H1 (cell line): Measurements from ENCODE around the gene ADSS2. TPM values are rescaled to one million over a fixed set of nuclear protein-coding genes. Genes with fewer than 3 reads are reported as not detected.

Source experiments
- CTCF ChIA-PET: fragments of 300-600 bp; sonication (Branson Sonifier 250); formaldehyde crosslinking; loops from one replicate; lab custom pipeline; 2021; ENCODE audit not compliant: partially characterized antibody; lab: Charles Lee
- POLR2A ChIA-PET: fragments of 300-600 bp; sonication (Branson Sonifier 250); formaldehyde crosslinking; loops from one replicate; lab custom pipeline; 2021; ENCODE audit warnings: inconsistent platforms; ENCODE audit not compliant: partially characterized antibody; lab: Charles Lee
- DNase-seq, 2 experiments: peaks; one replicate each; pipeline versions ENCODE4 v3.0.0 to v3.0.0-alpha.2; 2010 to 2022; ENCODE audit warnings: low spot score in 2 of 2, low read depth in 1 of 2, mixed read lengths in 1 of 2
- FAIRE-seq: peaks from 2 replicates; lab custom pipeline; 2011; peaks lifted over from hg19 to GRCh38; lab: Jason Lieb, UNC
- H2AFZ ChIP-seq: 2 replicates; pipeline ENCODE4 v1.8.1; 2012; ENCODE audit warnings: low read length, inconsistent platforms
- H2AK5ac ChIP-seq: 2 replicates; pipeline ENCODE4 v1.6.1; 2013; ENCODE audit warnings: low read depth, low read length
- H2BK120ac ChIP-seq: replicated peaks from 2 replicates; pipeline ENCODE3; 2013; ENCODE audit warnings: low read depth, low read length, inconsistent platforms
- H2BK12ac ChIP-seq: 2 replicates; pipeline ENCODE4 v1.6.1; 2013; ENCODE audit warnings: low read depth, low read length
- H2BK15ac ChIP-seq: 2 replicates; pipeline ENCODE4 v1.6.1; 2013; ENCODE audit warnings: low read length
- H2BK20ac ChIP-seq: 2 replicates; pipeline ENCODE4 v1.6.1; 2013; ENCODE audit warnings: low read length
- H2BK5ac ChIP-seq: 2 replicates; pipeline ENCODE4 v1.6.1; 2013; ENCODE audit warnings: low read depth, low read length
- H3K14ac ChIP-seq: 2 replicates; pipeline ENCODE4 v1.6.1; 2013; ENCODE audit warnings: inconsistent platforms; ENCODE audit not compliant: insufficient read length
- H3K18ac ChIP-seq: 2 replicates; pipeline ENCODE4 v1.6.1; 2013; ENCODE audit warnings: low read length; ENCODE audit errors: extremely low read depth
- H3K23ac ChIP-seq: 2 replicates; pipeline ENCODE4 v1.6.1; 2013; ENCODE audit warnings: inconsistent platforms; ENCODE audit not compliant: insufficient read length
- H3K23me2 ChIP-seq: 2 replicates; pipeline ENCODE4 v1.6.1; 2013; ENCODE audit warnings: low read depth, low read length
- H3K27ac ChIP-seq: 2 replicates; pipeline ENCODE4 v1.6.1; 2011; ENCODE audit warnings: low read depth, low read length, inconsistent platforms
- H3K27me3 ChIP-seq, 4 experiments: replicated peaks in 1 of 4; 1 replicate in 1 of 4; 2 replicates in 3 of 4; pipeline versions ENCODE4 v1.6.1 to v1.8.1; 2011 to 2013; ENCODE audit warnings: low read length in 3 of 4, mild to moderate bottlenecking in 3 of 4, inconsistent platforms in 2 of 4, mixed read lengths in 2 of 4, moderate library complexity in 1 of 4; ENCODE audit not compliant: control insufficient read depth in 3 of 4, insufficient read depth in 3 of 4; ENCODE audit errors: extremely low read depth in 1 of 4
- H3K36me3 ChIP-seq, 4 experiments: 2 replicates each; pipeline versions ENCODE4 v1.6.1 to v1.8.1; 2011 to 2013; ENCODE audit warnings: mild to moderate bottlenecking in 4 of 4, low read length in 3 of 4, moderate library complexity in 2 of 4, control low read depth in 1 of 4, inconsistent platforms in 1 of 4; ENCODE audit not compliant: insufficient read depth in 4 of 4, control insufficient read depth in 2 of 4
- H3K4ac ChIP-seq: replicated peaks from 2 replicates; pipeline ENCODE3; 2013; ENCODE audit warnings: low read length, low read depth, mixed read lengths, inconsistent platforms; ENCODE audit not compliant: insufficient read length
- H3K4me1 ChIP-seq, 4 experiments: replicated peaks in 1 of 4; 1 replicate in 1 of 4; 2 replicates in 3 of 4; pipeline versions ENCODE4 v1.6.1 to v1.8.1; 2011 to 2013; ENCODE audit warnings: low read length in 3 of 4, inconsistent platforms in 2 of 4, mixed read lengths in 1 of 4; ENCODE audit not compliant: insufficient read depth in 4 of 4, control insufficient read depth in 3 of 4
- H3K4me2 ChIP-seq, 2 experiments: 2 replicates each; pipeline versions ENCODE4 v1.6.1 to v1.8.1; 2011 to 2013; ENCODE audit warnings: low read depth in 2 of 2, low read length in 2 of 2, control low read depth in 1 of 2, inconsistent platforms in 1 of 2, mild to moderate bottlenecking in 1 of 2; ENCODE audit not compliant: insufficient read depth in 1 of 2
- H3K4me3 ChIP-seq, 4 experiments: fragments of 200-600, 300-600 bp in 1 of 4; sonication (generic), shearing (Covaris generic), sonication (Bioruptor Twin) in 1 of 4; 2 replicates each; pipeline versions ENCODE4 v1.5.1 to v1.8.1; 2011 to 2016; ENCODE audit warnings: low read length in 4 of 4, low read depth in 3 of 4, control low read depth in 2 of 4, inconsistent platforms in 2 of 4, mild to moderate bottlenecking in 2 of 4, mixed read lengths in 1 of 4, moderate library complexity in 1 of 4; ENCODE audit not compliant: insufficient read depth in 2 of 4; ENCODE audit errors: extremely low read depth in 1 of 4
- H3K56ac ChIP-seq: replicated peaks from 2 replicates; pipeline ENCODE3; 2013; ENCODE audit warnings: low read depth, mild to moderate bottlenecking, mixed read lengths, low read length, inconsistent platforms; ENCODE audit not compliant: insufficient read length
- H3K79me1 ChIP-seq: 2 replicates; pipeline ENCODE4 v1.6.1; 2013; ENCODE audit warnings: low read depth, low read length, control low read depth
- H3K79me2 ChIP-seq, 2 experiments: 2 replicates each; pipeline versions ENCODE4 v1.6.1 to v1.8.1; 2012 to 2013; ENCODE audit warnings: low read length in 2 of 2, mild to moderate bottlenecking in 2 of 2, inconsistent platforms in 1 of 2; ENCODE audit not compliant: insufficient read depth in 2 of 2, control insufficient read depth in 1 of 2
- H3K9ac ChIP-seq, 4 experiments: replicated peaks in 1 of 4; 1 replicate in 1 of 4; 2 replicates in 3 of 4; pipeline versions ENCODE4 v1.6.1 to v1.8.1; 2011 to 2013; ENCODE audit warnings: low read depth in 3 of 4, low read length in 3 of 4, control low read depth in 2 of 4, mild to moderate bottlenecking in 2 of 4, moderate library complexity in 2 of 4, inconsistent platforms in 1 of 4; ENCODE audit errors: extremely low read depth in 1 of 4
- H3K9me3 ChIP-seq, 2 experiments: 2 replicates each; pipeline versions ENCODE4 v1.6.1 to v1.8.1; 2012 to 2013; ENCODE audit warnings: mild to moderate bottlenecking in 2 of 2, moderate library complexity in 2 of 2, control low read depth in 1 of 2, inconsistent platforms in 1 of 2, low read depth in 1 of 2, low read length in 1 of 2, mixed read lengths in 1 of 2; ENCODE audit not compliant: insufficient read depth in 2 of 2
- H4K20me1 ChIP-seq, 2 experiments: replicated peaks in 1 of 2; 2 replicates each; pipeline versions ENCODE3 to v1.8.1; 2011 to 2013; ENCODE audit warnings: inconsistent platforms in 2 of 2, low read length in 2 of 2, mild to moderate bottlenecking in 1 of 2; ENCODE audit not compliant: insufficient read depth in 2 of 2, control insufficient read depth in 1 of 2
- H4K5ac ChIP-seq: 2 replicates; pipeline ENCODE4 v1.6.1; 2013; ENCODE audit warnings: low read length, low read depth, mixed read lengths, inconsistent platforms; ENCODE audit not compliant: insufficient read length
- H4K8ac ChIP-seq: 2 replicates; pipeline ENCODE4 v1.8.0; 2013; ENCODE audit warnings: mild to moderate bottlenecking, moderate library complexity, low read length, inconsistent platforms; ENCODE audit not compliant: insufficient read depth; ENCODE audit errors: extremely low read depth
- H4K91ac ChIP-seq: replicated peaks from 2 replicates; pipeline ENCODE3; 2013; ENCODE audit warnings: low read length, mixed read lengths, inconsistent platforms; ENCODE audit not compliant: insufficient read length
- POLR2A ChIP-seq, 2 experiments: IDR thresholded peaks; 1 replicate in 1 of 2; 2 replicates in 1 of 2; pipeline ENCODE4 v1.6.1; 2011; ENCODE audit warnings: low read depth in 2 of 2, low read length in 2 of 2, mild to moderate bottlenecking in 2 of 2; ENCODE audit errors: control extremely low read depth in 1 of 2
- SP4 ChIP-seq: IDR thresholded peaks from 2 replicates; pipeline ENCODE4 v1.6.1; 2012; ENCODE audit warnings: low read length, inconsistent platforms
- polyA plus RNA-seq, 7 experiments: library from polyadenylated mRNA; depleted of rRNA in 3 of 7; stranded (reverse) in 5 of 7; unstranded in 2 of 7; fragments of >200 nt in 5 of 7; fragments of 200-250 nt in 2 of 7; gene quantifications; 1 replicate in 5 of 7; 2 replicates in 1 of 7; 4 replicates in 1 of 7; pipeline versions ENCODE4 v1.2.1 to v1.2.3, GENCODE V29; 2011 to 2013; ENCODE audit warnings: missing spikeins in 2 of 7, mixed read lengths in 2 of 7
- total RNA-seq: library from RNA; stranded (reverse); fragmentation: NEBNext Ultra II Directional; extraction: Animal tissue kit (Norgen Biotek cat#: 25700); gene quantifications from 2 replicates; pipeline ENCODE4 v1.2.1, GENCODE V29; 2021

Gene ADSS2
- total and polyA plus RNA-seq, 2 of the 8 experiments (the other 6 are each of a cell fraction or from before 2014, with no cell fraction given), result 29.8 to 108 TPM

DNA sequence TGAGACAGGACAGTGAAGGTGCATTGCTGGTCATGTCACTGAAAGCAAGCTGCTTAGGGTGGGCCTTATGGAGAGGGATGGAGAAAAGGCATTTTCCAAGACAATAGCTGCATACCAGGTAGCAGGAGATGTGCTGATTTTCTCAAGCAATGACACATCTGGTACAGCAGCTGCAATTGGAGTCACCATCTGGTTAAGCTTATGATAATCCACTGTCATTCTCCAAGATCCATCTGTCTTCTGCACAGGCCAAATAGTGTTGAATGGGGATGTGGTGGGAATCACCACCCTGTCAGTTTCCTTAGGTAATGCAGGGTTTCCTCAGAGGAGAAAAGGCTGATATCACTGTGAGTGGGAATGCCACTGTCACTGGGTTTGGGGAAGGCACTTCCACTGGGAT lies 54.6 kb downstream of the ADSS2 start:
- no peak overlapping the region for H2BK120ac ChIP-seq
- no peak overlapping the region; the same call in 1 of the 2 replicates for H2BK12ac ChIP-seq
- ChIA-PET POLR2A (interaction anchor here (0.9 kb wide), 1 partner anchor 86 kb away, joined by 3 read pairs; no protein-coding TSS in a partner anchor), CTCF (no interaction called here)
- H3K79me2 ChIP-seq, result no peaks in the 10 kb centered on the region
- H3K9me3 ChIP-seq, result peaks cover 12 to 13% of the 10 kb centered on the region in 2 experiments
- H3K27me3 ChIP-seq, result no peaks in the 10 kb centered on the region
- no peaks in the 10 kb centered on the region for H4K20me1 ChIP-seq
- no peak overlapping the region for H4K91ac ChIP-seq
- DNase-seq (no peak), FAIRE-seq (no peak)
- H2BK5ac ChIP-seq, result no peak overlapping the region
- H3K79me1 ChIP-seq, result no peaks in the 10 kb centered on the region
- H3K4me1 ChIP-seq, result peaks cover 0 to 2% (median 0%) of the 10 kb centered on the region in 4 experiments; a peak in 2 of 7 replicates
- H3K4ac ChIP-seq, result no peak overlapping the region
- no peak overlapping the region for H2AK5ac ChIP-seq
- no peak overlapping the region for H4K8ac ChIP-seq
- no peak overlapping the region for H3K23ac ChIP-seq
- H3K4me2 ChIP-seq, result no peak overlapping the region
- H3K14ac ChIP-seq, result no peak overlapping the region
- H3K36me3 ChIP-seq, result peaks cover 0 to 15% (median 8%) of the 10 kb centered on the region in 4 experiments; a peak in 4 of 8 replicates
- no peak overlapping the region for H3K18ac ChIP-seq
- H4K5ac ChIP-seq, result no peak overlapping the region
- no peak overlapping the region for H3K9ac ChIP-seq
- H3K23me2 ChIP-seq, result no peaks in the 10 kb centered on the region; the same call in 1 of the 2 replicates
- H3K27ac ChIP-seq, result no peak overlapping the region
- H3K56ac ChIP-seq, result no peak overlapping the region
- TF ChIP-seq SP4, result no peak
- peak in 1 of 2 experiments; percentile 34; a peak in 2 of 3 replicates for TF ChIP-seq POLR2A (IDR thresholded peaks at IDR 0.05; ENCODE audit: control extremely low read depth in 1 of 2, low read depth in 2 of 2, low read length in 2 of 2)
- H2BK20ac ChIP-seq, result no peak overlapping the region
- no peak overlapping the region for H2BK15ac ChIP-seq
- no peak overlapping the region for H3K4me3 ChIP-seq
- no peak overlapping the region for H2AFZ ChIP-seq
